PC-9 (cell line): ENCODE measurements around the gene TMEM52B. TPM values are rescaled to one million over a fixed set of nuclear protein-coding genes. Genes with fewer than 3 reads are reported as not detected.

Experiments
- BruUV-seq: library from RNA; stranded (reverse); fragments of 400-500 nt; replicated peaks from 2 replicates; lab custom pipeline; 2021; lab: Mats Ljungman, UMichigan
- CTCF ChIA-PET: fragments of 300-600 bp; sonication (Branson Sonifier 250); formaldehyde crosslinking; loops from one replicate; lab custom pipeline; 2022; ENCODE audit warnings: antibody characterized with exemption; lab: Charles Lee
- POLR2A ChIA-PET: fragments of 300-600 bp; sonication (Branson Sonifier 250); formaldehyde crosslinking; loops from one replicate; lab custom pipeline; 2022; ENCODE audit warnings: antibody characterized with exemption; ENCODE audit not compliant: unreplicated experiment; lab: Charles Lee
- DNase-seq, 2 experiments: peaks; one replicate each; pipeline versions ENCODE4 v3.0.0 to v3.0.0-alpha.2; 2015 to 2022; ENCODE audit warnings: mixed read lengths in 1 of 2
- H2AFZ ChIP-seq: fragments of 200-600 bp; sonication (generic); 2 replicates; pipeline ENCODE4 v1.8.1; 2017; ENCODE audit warnings: antibody characterized with exemption
- H3F3A ChIP-seq: fragments of 200-600 bp; sonication (generic); 2 replicates; pipeline ENCODE4 v1.8.1; 2017; ENCODE audit warnings: antibody characterized with exemption, mild to moderate bottlenecking, low read depth; ENCODE audit not compliant: insufficient read depth
- H3K27ac ChIP-seq: fragments of 200-600 bp; sonication (generic); 2 replicates; pipeline ENCODE4 v1.6.1; 2016; ENCODE audit warnings: mixed run types
- H3K27me3 ChIP-seq: fragments of 200-600 bp; sonication (generic); 2 replicates; pipeline ENCODE4 v1.6.1; 2016; ENCODE audit warnings: low read depth, mixed run types; ENCODE audit not compliant: insufficient read depth
- H3K36me3 ChIP-seq: fragments of 200-600 bp; sonication (generic); 2 replicates; pipeline ENCODE4 v1.6.1; 2016; ENCODE audit warnings: low read depth, mixed run types
- H3K4me1 ChIP-seq: fragments of 200-600 bp; sonication (generic); replicated peaks from 2 replicates; pipeline ENCODE4 v1.6.1; 2016; ENCODE audit warnings: mixed run types; ENCODE audit not compliant: insufficient read depth
- H3K4me2 ChIP-seq: fragments of 200-600 bp; sonication (generic); 2 replicates; pipeline ENCODE4 v1.6.1; 2017; ENCODE audit warnings: mixed run types
- H3K4me3 ChIP-seq: fragments of 200-600 bp; sonication (generic); 2 replicates; pipeline ENCODE4 v1.6.1; 2016; ENCODE audit warnings: mixed run types
- H3K79me2 ChIP-seq: fragments of 200-600 bp; sonication (generic); 2 replicates; pipeline ENCODE4 v1.6.1; 2017; ENCODE audit warnings: low read depth, mixed run types
- H3K9me2 ChIP-seq: fragments of 200-600 bp; sonication (generic); 2 replicates; pipeline ENCODE4 v1.8.1; 2017; ENCODE audit warnings: mild to moderate bottlenecking; ENCODE audit not compliant: insufficient read depth
- H3K9me3 ChIP-seq: fragments of 200-600 bp; sonication (generic); 2 replicates; pipeline ENCODE4 v1.8.1; 2016; ENCODE audit warnings: low read depth; ENCODE audit not compliant: insufficient read depth
- H4K20me1 ChIP-seq: fragments of 200-600 bp; sonication (generic); 2 replicates; pipeline ENCODE4 v1.8.1; 2017; ENCODE audit not compliant: insufficient read depth
- EZH2 ChIP-seq: fragments of 200-600 bp; sonication (generic); IDR thresholded peaks from 2 replicates; pipeline ENCODE4 v1.8.0; 2017; ENCODE audit warnings: antibody characterized with exemption, low read depth
- intact Hi-C: fragments of 100-400 bp; cut with micrococcal nuclease; formaldehyde crosslinking; loops from one replicate; pipeline ENCODE4 v1.10.0; 2022; ENCODE audit not compliant: unreplicated experiment
- total RNA-seq: library from RNA; stranded (reverse); gene quantifications from 2 replicates; pipeline ENCODE4 v1.2.3, GENCODE V29; 2021
- TF ChIP-seq, protein P1 (sequence below): fragments of 200-600 bp; sonication (generic); conservative IDR thresholded peaks from 2 replicates; pipeline ENCODE4 v1.6.1; 2017; ENCODE audit warnings: mixed run types, antibody characterized with exemption, mild to moderate bottlenecking, moderate library complexity

Gene TMEM52B
- total RNA-seq, 1 experiment from 2014 or later: 2.6 TPM

DNA sequence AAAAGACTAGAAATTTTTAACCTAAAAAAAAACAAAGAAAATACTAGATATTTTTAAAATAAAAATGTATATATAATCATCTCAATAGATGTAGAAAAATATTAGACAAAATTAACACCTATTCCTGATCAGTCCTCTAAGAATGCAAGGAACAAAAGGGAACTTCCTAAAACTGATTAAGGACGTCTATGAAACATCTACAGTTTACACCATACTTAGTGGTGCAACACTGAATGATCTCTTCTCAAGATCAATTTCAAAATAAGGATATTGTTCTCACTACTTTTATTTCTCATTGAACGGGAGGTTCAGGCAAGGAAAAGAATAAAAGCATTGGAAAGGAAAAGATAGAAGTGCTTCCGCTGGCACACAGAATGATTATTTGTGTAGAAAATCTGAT lies 22.9 kb upstream of the TMEM52B start:
- Histone ChIP-seq H3K4me2 (no peak overlapping the region), H3K36me3 (no peaks in the 10 kb centered on the region), H3K9me2 (no peaks in the 10 kb centered on the region), H3K9me3 (no peaks in the 10 kb centered on the region), H2AFZ (no peak overlapping the region), H3F3A (0 out of 2 replicates have a peak, but pooled peaks cover 5% of the 10 kb centered on the region), H3K4me3 (no peak overlapping the region), H4K20me1 (no peaks in the 10 kb centered on the region), H3K27me3 (no peaks in the 10 kb centered on the region), H3K27ac (no peak overlapping the region), H3K4me1 (no peaks in the 10 kb centered on the region), H3K79me2 (no peaks in the 10 kb centered on the region)
- POLR2A ChIA-PET: no interaction called here
- TF ChIP-seq EZH2: no peak
- TF ChIP-seq, protein P1, sequence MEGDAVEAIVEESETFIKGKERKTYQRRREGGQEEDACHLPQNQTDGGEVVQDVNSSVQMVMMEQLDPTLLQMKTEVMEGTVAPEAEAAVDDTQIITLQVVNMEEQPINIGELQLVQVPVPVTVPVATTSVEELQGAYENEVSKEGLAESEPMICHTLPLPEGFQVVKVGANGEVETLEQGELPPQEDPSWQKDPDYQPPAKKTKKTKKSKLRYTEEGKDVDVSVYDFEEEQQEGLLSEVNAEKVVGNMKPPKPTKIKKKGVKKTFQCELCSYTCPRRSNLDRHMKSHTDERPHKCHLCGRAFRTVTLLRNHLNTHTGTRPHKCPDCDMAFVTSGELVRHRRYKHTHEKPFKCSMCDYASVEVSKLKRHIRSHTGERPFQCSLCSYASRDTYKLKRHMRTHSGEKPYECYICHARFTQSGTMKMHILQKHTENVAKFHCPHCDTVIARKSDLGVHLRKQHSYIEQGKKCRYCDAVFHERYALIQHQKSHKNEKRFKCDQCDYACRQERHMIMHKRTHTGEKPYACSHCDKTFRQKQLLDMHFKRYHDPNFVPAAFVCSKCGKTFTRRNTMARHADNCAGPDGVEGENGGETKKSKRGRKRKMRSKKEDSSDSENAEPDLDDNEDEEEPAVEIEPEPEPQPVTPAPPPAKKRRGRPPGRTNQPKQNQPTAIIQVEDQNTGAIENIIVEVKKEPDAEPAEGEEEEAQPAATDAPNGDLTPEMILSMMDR: no peak
- intact Hi-C loops: no loop called here
- no peak for DNase-seq
- CTCF ChIA-PET: interaction anchor here (0.7 to 1.0 kb wide), 3 partner anchors 22 to 840 kb away, joined by 3 to 7 read pairs (median 5); no protein-coding TSS in a partner anchor
- no TSS peak for BruUV-seq

DNA sequence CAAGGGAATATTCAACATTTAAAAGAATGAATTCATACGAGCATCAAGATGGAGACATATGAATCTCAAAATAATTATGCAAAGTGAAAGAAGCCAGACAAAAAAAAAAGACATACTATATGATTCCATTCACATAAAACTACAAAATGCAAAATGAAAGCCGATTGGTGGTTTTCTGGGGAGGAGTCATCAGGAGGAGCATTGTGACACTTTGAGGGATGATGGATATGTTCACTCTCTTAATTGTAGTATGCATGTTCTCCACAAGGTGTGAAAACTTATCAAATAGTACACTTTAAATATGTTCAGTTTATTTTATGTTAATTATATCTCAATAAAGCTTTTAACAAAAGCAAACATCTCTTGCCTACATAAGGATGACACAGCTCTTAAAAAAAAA lies 20.4 kb upstream of the TMEM52B start:
- Histone ChIP-seq H4K20me1 (no peaks in the 10 kb centered on the region), H3K9me3 (no peaks in the 10 kb centered on the region), H3K4me3 (no peak overlapping the region), H3K36me3 (no peaks in the 10 kb centered on the region), H2AFZ (no peak overlapping the region), H3K27me3 (no peaks in the 10 kb centered on the region), H3F3A (0 out of 2 replicates have a peak, but pooled peaks cover 5% of the 10 kb centered on the region), H3K27ac (no peak overlapping the region), H3K4me2 (no peak overlapping the region), H3K4me1 (no peaks in the 10 kb centered on the region), H3K79me2 (no peaks in the 10 kb centered on the region), H3K9me2 (no peaks in the 10 kb centered on the region)
- intact Hi-C loops: no loop called here
- CTCF ChIA-PET: no interaction called here
- POLR2A ChIA-PET: interaction anchor here (0.6 kb wide), 1 partner anchor 35 kb away, joined by 4 read pairs; no protein-coding TSS in a partner anchor
- no peak for TF ChIP-seq EZH2
- TF ChIP-seq, protein P1: no peak
- no peak for DNase-seq
- BruUV-seq: no TSS peak

DNA sequence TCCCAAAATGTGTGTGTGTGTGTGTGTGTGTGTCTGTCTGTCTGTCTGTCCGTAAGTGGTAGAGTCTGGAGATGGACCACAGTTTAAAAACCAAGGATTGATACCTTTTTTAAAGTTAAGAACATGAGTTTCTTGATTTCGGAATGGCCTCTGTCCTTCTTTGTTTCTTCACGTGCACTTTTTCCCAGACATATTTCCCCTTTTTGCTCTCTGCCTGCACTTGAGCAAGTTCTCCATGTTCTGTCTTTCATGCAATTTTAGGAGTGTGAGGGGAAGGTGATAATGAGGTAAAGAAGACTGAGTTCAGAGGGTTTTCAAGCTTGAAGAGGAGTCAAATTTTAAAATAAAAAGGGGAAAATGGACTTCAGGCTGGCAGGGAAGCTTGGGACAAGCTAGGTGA lies 19.6 kb upstream of the TMEM52B start:
- intact Hi-C loops: no loop called here

More for the DNA sequence above, 19.6 kb upstream of the TMEM52B start:
- Histone ChIP-seq H3K9me3 (no peaks in the 10 kb centered on the region), H3K4me2 (no peak overlapping the region), H3K4me3 (no peak overlapping the region), H3F3A (0 out of 2 replicates have a peak, but pooled peaks cover 5% of the 10 kb centered on the region), H3K4me1 (no peaks in the 10 kb centered on the region), H3K79me2 (no peaks in the 10 kb centered on the region), H3K27ac (no peak overlapping the region), H3K27me3 (no peaks in the 10 kb centered on the region), H3K36me3 (no peaks in the 10 kb centered on the region), H2AFZ (no peak overlapping the region), H4K20me1 (no peaks in the 10 kb centered on the region), H3K9me2 (no peaks in the 10 kb centered on the region)
- POLR2A ChIA-PET: no interaction called here
- BruUV-seq: no TSS peak
- no peak for DNase-seq
- TF ChIP-seq EZH2: no peak
- TF ChIP-seq, protein P1: no peak
- CTCF ChIA-PET: no interaction called here
